GM12878 (cell line): ENCODE results near the gene EHD1. TPM values are rescaled to one million over a fixed set of nuclear protein-coding genes. Genes with fewer than 3 reads are reported as not detected.

Experiments used
- ATF3 ChIP-seq: IDR thresholded peaks from 2 replicates; pipeline ENCODE4 v1.6.1; 2011; ENCODE audit warnings: low read depth, mild to moderate bottlenecking, low read length, moderate library complexity, borderline replicate concordance; ENCODE audit errors: extremely low read depth
- BACH1 ChIP-seq: fragments of 450-650 bp; IDR thresholded peaks from 2 replicates; pipeline ENCODE4 v1.6.1; 2017; ENCODE audit warnings: mild to moderate bottlenecking, borderline replicate concordance
- BCLAF1 ChIP-seq: fragments of 450-650 bp; IDR thresholded peaks from 2 replicates; pipeline ENCODE4 v1.6.1; 2017; ENCODE audit warnings: antibody characterized with exemption, mild to moderate bottlenecking, moderate library complexity
- CBX3 ChIP-seq: fragments of 200-600 bp; sonication (generic); IDR thresholded peaks from 2 replicates; pipeline ENCODE4 v1.6.1; 2016; ENCODE audit warnings: low read depth, borderline replicate concordance
- CREM ChIP-seq: IDR thresholded peaks from 2 replicates; pipeline ENCODE4 v1.6.1; 2014; ENCODE audit warnings: antibody characterized with exemption, low read depth
- EP300 ChIP-seq, 2 experiments: fragments of 150-350 bp in 1 of 2; IDR thresholded peaks; 2 replicates each; pipeline ENCODE4 v1.6.1; 2011 to 2012; ENCODE audit warnings: low read depth in 2 of 2, low read length in 2 of 2, borderline replicate concordance in 1 of 2, improper control_type of control experiment in 1 of 2, inconsistent platforms in 1 of 2; ENCODE audit not compliant: control insufficient read depth in 1 of 2
- ESRRA ChIP-seq: IDR thresholded peaks from 2 replicates; pipeline ENCODE4 v1.6.1; 2012; ENCODE audit warnings: mild to moderate bottlenecking, low read length, improper control_type of control experiment
- EZH2 ChIP-seq: IDR thresholded peaks from 2 replicates; pipeline ENCODE4 v1.6.1; 2012; ENCODE audit warnings: low read depth, mild to moderate bottlenecking, control low read depth, inconsistent platforms, low read length, borderline replicate concordance; ENCODE audit not compliant: control insufficient read depth
- FOXM1 ChIP-seq: IDR thresholded peaks from 2 replicates; pipeline ENCODE4 v1.6.1; 2012; ENCODE audit warnings: low read depth, mild to moderate bottlenecking, inconsistent platforms, low read length, moderate library complexity
- GATAD2B ChIP-seq: fragments of 450-650 bp; conservative IDR thresholded peaks from 2 replicates; pipeline ENCODE4 v1.6.1; 2017; ENCODE audit warnings: low read depth, mild to moderate bottlenecking, moderate library complexity
- HCFC1 ChIP-seq: fragments of 150-350 bp; IDR thresholded peaks from 2 replicates; pipeline ENCODE4 v1.6.1; 2014; ENCODE audit warnings: low read length
- KAT2A ChIP-seq: conservative IDR thresholded peaks from 2 replicates; pipeline ENCODE4 v1.6.1; 2011; ENCODE audit warnings: low read depth, low read length; ENCODE audit not compliant: control insufficient read depth
- NFYB ChIP-seq: IDR thresholded peaks from 2 replicates; pipeline ENCODE4 v1.6.1; 2011; ENCODE audit warnings: low read depth, mild to moderate bottlenecking, low read length, improper control_type of control experiment, moderate library complexity; ENCODE audit not compliant: insufficient read depth
- PAX5 ChIP-seq: IDR thresholded peaks from 2 replicates; pipeline ENCODE4 v1.6.1; 2011; ENCODE audit warnings: low read depth, low read length, borderline replicate concordance
- PKNOX1 ChIP-seq: fragments of 450-650 bp; IDR thresholded peaks from 2 replicates; pipeline ENCODE4 v1.6.1; 2016; ENCODE audit warnings: mild to moderate bottlenecking
- POLR2AphosphoS2 ChIP-seq: IDR thresholded peaks from 2 replicates; pipeline ENCODE4 v1.6.1; 2011; ENCODE audit warnings: low read depth, mild to moderate bottlenecking, low read length, improper control_type of control experiment, moderate library complexity
- PRDM15 ChIP-seq: fragments of 450-650 bp; formaldehyde crosslinking; IDR thresholded peaks from 2 replicates; pipeline ENCODE4 v1.4.0; 2020; ENCODE audit warnings: mild to moderate bottlenecking, moderate library complexity
- RAD21 ChIP-seq: IDR thresholded peaks from 2 replicates; pipeline ENCODE4 v1.6.1; 2011; ENCODE audit warnings: mild to moderate bottlenecking, low read depth, low read length, moderate library complexity; ENCODE audit not compliant: insufficient read depth
- STAT3 ChIP-seq: IDR thresholded peaks from 2 replicates; pipeline ENCODE4 v1.6.1; 2011; ENCODE audit warnings: low read depth, low read length, improper control_type of control experiment
- TAF1 ChIP-seq: IDR thresholded peaks from 2 replicates; pipeline ENCODE4 v1.6.1; 2011; ENCODE audit warnings: mild to moderate bottlenecking, low read depth, low read length, borderline replicate concordance
- TCF7 ChIP-seq: IDR thresholded peaks from 2 replicates; pipeline ENCODE4 v1.6.1; 2014; ENCODE audit warnings: antibody characterized with exemption, borderline replicate concordance
- polyA plus RNA-seq, 11 experiments: library from polyadenylated mRNA; depleted of rRNA in 4 of 11; unstranded in 6 of 11; stranded (reverse) in 5 of 11; fragments of >200 nt; fragmentation: Nextera tagmentation in 4 of 11; fragmentation: Illumina TruSeq in 1 of 11; extraction: Ambion mirVana in 4 of 11; extraction: Trizol in 1 of 11; gene quantifications; 1 replicate in 1 of 11; 2 replicates in 10 of 11; pipeline versions ENCODE4 v1.2.1 to v1.2.3, GENCODE V29; 2011 to 2016; ENCODE audit warnings: inconsistent platforms in 2 of 11, missing spikeins in 2 of 11, low read depth in 1 of 11
- total RNA-seq, 4 experiments: library from RNA; depleted of rRNA in 3 of 4; stranded (reverse); fragments of >200 nt in 3 of 4; fragmentation: Illumina TruSeq in 1 of 4; extraction: Trizol in 1 of 4; gene quantifications; 2 replicates each; pipeline versions ENCODE4 v1.2.1 to v1.2.3, GENCODE V29; 2013 to 2021

EHD1 gene
- total and polyA plus RNA-seq, 10 of the 15 experiments (the other 5 are each of a cell fraction or from before 2014, with no cell fraction given) = 1.0 to 165 (median 66.5) TPM

GRCh38 chr11:64851831-64852351, 26.5 kb downstream of the EHD1 start (continued):
- TF ChIP-seq TAF1 (no peak), EP300 (IDR thresholded peaks at IDR 0.05; ENCODE audit: borderline replicate concordance in 1 of 2, control insufficient read depth in 1 of 2, low read depth in 2 of 2, low read length in 2 of 2) (0 out of 4 replicates have a peak, but pooled peaks of 1 of the 2 experiments have one; percentile 24), CREM (0 out of 2 replicates have a peak, but pooled peaks have one; percentile 15), FOXM1 (no peak), NFYB (no peak), ESRRA (no peak), GATAD2B (no peak), HCFC1 (0 out of 2 replicates have a peak, but pooled peaks have one; percentile 9), BCLAF1 (no peak), KAT2A (no peak), EZH2 (no peak), PRDM15 (CRISPR knock-in tag) (no peak), CBX3 (no peak), POLR2AphosphoS2 (peak; percentile 88), RAD21 (no peak), PAX5 (no peak; the same call in 1 of the 2 replicates), ATF3 (no peak), BACH1 (no peak), TCF7 (no peak), STAT3 (no peak), PKNOX1 (peak; percentile 42; the same call in 1 of the 2 replicates)
